Upper lobe of left lung (tissue), 6 donors: Measurements from ENCODE around the gene UBE2L3. TPM values are rescaled to one million over a fixed set of nuclear protein-coding genes. Genes with fewer than 3 reads are reported as not detected.
"Not testable (repeated sequence)": the region's sequence is repeated elsewhere in the genome, so short reads cannot be mapped to it uniquely, and the experiment has no call there.

Experiments
- ATAC-seq, 2 donors: fragments of 200-7000 bp; cut with Tn5 transposase; one replicate each; pipeline ENCODE4 v1.9.1; 2022; ENCODE audit warnings: mild to moderate bottlenecking in 2 of 2, moderate library complexity in 2 of 2; ENCODE audit not compliant: low FRiP score in 2 of 2
- DNase-seq, 2 donors: peaks; one replicate each; pipeline ENCODE4 v3.0.0-alpha.2; 2019 to 2020
- H3K27ac ChIP-seq, 4 donors: fragments of 200-600 bp; sonication (generic); one replicate each; pipeline ENCODE4 v1.5.1; 2016 to 2019
- H3K27me3 ChIP-seq, 4 donors: fragments of 200-600 bp; sonication (generic); one replicate each; pipeline ENCODE4 v1.5.1; 2017 to 2019
- H3K36me3 ChIP-seq, 4 donors: fragments of 200-600 bp; sonication (generic); one replicate each; pipeline ENCODE4 v1.5.1; 2016 to 2019
- H3K4me1 ChIP-seq, 4 donors: fragments of 200-600 bp; sonication (generic); one replicate each; pipeline ENCODE4 v1.5.1; 2018 to 2019
- H3K4me3 ChIP-seq, 4 donors: fragments of 200-600 bp; sonication (generic); one replicate each; pipeline ENCODE4 v1.5.1; 2017 to 2019; ENCODE audit warnings: mild to moderate bottlenecking in 2 of 4, moderate library complexity in 1 of 4
- H3K9me3 ChIP-seq, 4 donors: fragments of 200-600 bp; sonication (generic); one replicate each; pipeline ENCODE4 v1.5.1; 2018 to 2019
- EP300 ChIP-seq, 4 donors: sonication (generic); formaldehyde crosslinking; IDR thresholded peaks; one replicate each; pipeline ENCODE4 v1.5.1; 2017; ENCODE audit warnings: antibody characterized with exemption in 4 of 4, control low read depth in 2 of 4
- POLR2A ChIP-seq, 4 donors: fragments of 450-650 bp; IDR thresholded peaks; one replicate each; pipeline ENCODE4 v1.5.1; 2016 to 2017; ENCODE audit warnings: antibody characterized with exemption in 4 of 4, mild to moderate bottlenecking in 2 of 4
- POLR2AphosphoS5 ChIP-seq, 2 donors: sonication (generic); formaldehyde crosslinking; IDR thresholded peaks; one replicate each; pipeline ENCODE4 v1.5.1; 2017; ENCODE audit warnings: antibody characterized with exemption in 2 of 2
- WGBS, 2 donors: methylation state at CpG; one replicate each; pipeline ENCODE4 v1.1.5; 2017 to 2018; 5-methylcytosine and 5-hydroxymethylcytosine counted together
- total RNA-seq, 6 donors: library from RNA; depleted of rRNA in 4 of 6; stranded (reverse); fragments of >200 nt in 4 of 6; gene quantifications; one replicate each; pipeline versions ENCODE4 v1.1.0 to v1.2.1, GENCODE V29; 2016 to 2021
- TF ChIP-seq, protein P1 (sequence below), 6 experiments: fragments of 450-650 bp in 4 of 6; fragments of 200-600 bp in 2 of 6; sonication (generic) in 2 of 6; IDR thresholded peaks; one replicate each; pipeline ENCODE4 v1.5.1; 2016 to 2019; ENCODE audit warnings: antibody characterized with exemption in 6 of 6
- donor health status: DM: no; HTN: no; CAD: no; lungs with moderate emphysema.
- donor health status: DM: no; HTN: yes; CAD: no; lungs with severe emphysema.

The UBE2L3 gene
- total RNA-seq, 6 donors from 2014 or later, result 24.1 to 45.8 (median 39.2) TPM

DNA sequence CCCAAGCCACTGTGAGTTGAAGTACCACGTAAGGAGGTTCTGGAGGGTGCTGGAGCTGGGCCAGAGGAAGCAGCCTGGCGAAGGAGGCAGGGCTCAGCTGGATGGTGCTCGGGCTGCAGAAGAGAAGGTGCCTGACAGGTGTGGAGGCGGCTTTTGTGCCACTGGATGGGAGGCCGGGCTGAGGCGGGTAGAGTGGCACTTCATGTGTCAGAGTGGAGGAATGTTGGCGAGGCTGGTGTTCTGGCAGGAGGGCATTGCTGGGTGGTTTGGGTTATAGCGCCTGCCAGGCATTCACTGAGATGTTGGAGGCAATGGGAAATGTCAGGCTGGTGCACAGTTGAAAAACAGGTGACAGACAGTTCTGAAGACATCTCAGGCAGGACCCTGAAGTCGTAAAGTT lies 24.2 kb downstream of the UBE2L3 start:
- H3K27ac ChIP-seq, result peak overlapping the region in 1 of 4 donors; percentile 40
- TF ChIP-seq POLR2A (IDR thresholded peaks at IDR 0.05), result no peak
- TF ChIP-seq EP300 (IDR thresholded peaks at IDR 0.05), result no peak
- TF ChIP-seq POLR2AphosphoS5 (IDR thresholded peaks at IDR 0.05), result no peak
- TF ChIP-seq, protein P1, sequence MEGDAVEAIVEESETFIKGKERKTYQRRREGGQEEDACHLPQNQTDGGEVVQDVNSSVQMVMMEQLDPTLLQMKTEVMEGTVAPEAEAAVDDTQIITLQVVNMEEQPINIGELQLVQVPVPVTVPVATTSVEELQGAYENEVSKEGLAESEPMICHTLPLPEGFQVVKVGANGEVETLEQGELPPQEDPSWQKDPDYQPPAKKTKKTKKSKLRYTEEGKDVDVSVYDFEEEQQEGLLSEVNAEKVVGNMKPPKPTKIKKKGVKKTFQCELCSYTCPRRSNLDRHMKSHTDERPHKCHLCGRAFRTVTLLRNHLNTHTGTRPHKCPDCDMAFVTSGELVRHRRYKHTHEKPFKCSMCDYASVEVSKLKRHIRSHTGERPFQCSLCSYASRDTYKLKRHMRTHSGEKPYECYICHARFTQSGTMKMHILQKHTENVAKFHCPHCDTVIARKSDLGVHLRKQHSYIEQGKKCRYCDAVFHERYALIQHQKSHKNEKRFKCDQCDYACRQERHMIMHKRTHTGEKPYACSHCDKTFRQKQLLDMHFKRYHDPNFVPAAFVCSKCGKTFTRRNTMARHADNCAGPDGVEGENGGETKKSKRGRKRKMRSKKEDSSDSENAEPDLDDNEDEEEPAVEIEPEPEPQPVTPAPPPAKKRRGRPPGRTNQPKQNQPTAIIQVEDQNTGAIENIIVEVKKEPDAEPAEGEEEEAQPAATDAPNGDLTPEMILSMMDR (IDR thresholded peaks at IDR 0.05), result no peak
- peaks cover 29 to 60% (median 41%) of the 10 kb centered on the region in 4 donors for H3K4me1 ChIP-seq
- 56 to 62% methylated on average over 9 of the region's 9 CpGs for WGBS, 2 donors
- no peaks in the 10 kb centered on the region for H3K27me3 ChIP-seq
- H3K9me3 ChIP-seq, result no peaks in the 10 kb centered on the region
- H3K4me3 ChIP-seq, result no peak overlapping the region
- ATAC-seq, result peak; percentile 24 to 79
- H3K36me3 ChIP-seq, result peaks cover 13 to 37% (median 30%) of the 10 kb centered on the region in 4 donors
- DNase-seq, result peak in 1 of 2 donors; percentile 73

DNA sequence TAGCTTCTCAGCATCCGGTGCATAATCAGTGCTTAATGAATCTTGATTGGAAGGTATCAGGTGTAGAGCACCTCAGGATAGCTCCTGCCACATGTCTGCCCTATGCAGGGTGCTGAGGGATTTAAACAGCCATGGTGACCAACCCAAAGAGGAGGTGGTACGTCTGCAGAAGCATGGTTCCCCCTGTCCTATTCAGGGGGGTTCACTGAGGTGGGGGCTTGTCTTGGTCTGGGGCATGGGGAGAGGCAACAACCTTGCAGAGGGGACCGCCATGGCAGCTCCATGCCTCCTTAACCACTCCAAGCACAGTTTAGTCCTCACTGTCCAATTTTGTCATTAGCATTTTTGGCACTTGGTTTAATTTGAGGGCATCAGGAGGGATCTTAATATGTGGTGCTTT lies 24.9 kb downstream of the UBE2L3 start:
- WGBS, 2 donors, result 77 to 98% methylated on average over 3 of the region's 3 CpGs
- TF ChIP-seq POLR2A (IDR thresholded peaks at IDR 0.05), result no peak
- no peak for TF ChIP-seq EP300 (IDR thresholded peaks at IDR 0.05)
- TF ChIP-seq, protein P1 (IDR thresholded peaks at IDR 0.05), result no peak
- no peak for TF ChIP-seq POLR2AphosphoS5 (IDR thresholded peaks at IDR 0.05)
- H3K27me3 ChIP-seq, result no peaks in the 10 kb centered on the region
- peaks cover 17 to 43% (median 34%) of the 10 kb centered on the region in 4 donors for H3K36me3 ChIP-seq
- H3K9me3 ChIP-seq, result no peaks in the 10 kb centered on the region
- no peak overlapping the region for H3K27ac ChIP-seq
- no peak for DNase-seq
- H3K4me1 ChIP-seq, result peaks cover 29 to 55% (median 41%) of the 10 kb centered on the region in 4 donors
- no peak overlapping the region for H3K4me3 ChIP-seq
- no peak for ATAC-seq

DNA sequence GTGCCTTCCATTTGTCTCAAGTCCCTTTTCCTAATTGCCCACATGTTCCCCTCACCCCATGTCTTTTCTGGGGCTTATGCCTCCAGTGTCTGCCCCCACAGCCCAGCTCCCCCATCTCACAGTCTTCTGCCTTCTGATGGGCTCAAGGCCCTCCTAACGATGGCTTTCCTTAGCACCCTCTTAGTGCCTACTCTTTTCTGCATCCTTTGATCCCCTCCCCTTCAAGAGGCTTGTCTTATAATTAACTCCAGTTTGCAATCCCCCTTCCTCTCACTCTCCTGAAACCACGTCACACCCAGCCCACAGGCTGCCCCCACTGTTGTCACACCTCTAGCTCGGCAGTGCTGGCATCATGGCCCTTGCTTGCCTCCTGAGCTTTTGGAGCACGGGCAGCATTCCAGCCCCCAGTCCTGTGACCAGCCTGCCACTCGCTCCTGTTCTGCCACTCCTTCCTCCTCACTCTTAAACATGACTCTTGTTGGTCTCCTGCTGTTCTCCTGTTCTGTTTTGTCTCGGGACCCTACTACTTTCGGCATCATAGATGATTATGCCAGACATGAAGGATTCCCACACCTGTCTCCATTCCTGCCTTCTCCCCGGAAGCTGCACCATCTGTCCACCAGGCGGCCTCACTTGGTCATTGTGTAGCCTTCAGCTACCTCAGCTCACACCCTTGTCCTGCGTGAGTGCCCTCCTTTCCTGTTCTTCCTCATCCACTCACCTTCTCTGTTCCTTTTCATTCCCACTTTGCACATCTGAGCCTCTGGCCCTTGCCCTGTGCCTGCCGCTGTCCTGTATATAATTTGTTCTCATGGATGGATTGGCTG lies 26.1 kb downstream of the UBE2L3 start:
- Histone ChIP-seq H3K27ac (no peak overlapping the region), H3K4me1 (peaks cover 25 to 43% (median 30%) of the 10 kb centered on the region in 4 donors), H3K36me3 (peaks cover 17 to 43% (median 34%) of the 10 kb centered on the region in 4 donors), H3K27me3 (no peaks in the 10 kb centered on the region), H3K9me3 (no peaks in the 10 kb centered on the region), H3K4me3 (no peak overlapping the region)
- DNase-seq, result no peak
- ATAC-seq, result no peak
- TF ChIP-seq POLR2A (IDR thresholded peaks at IDR 0.05), result no peak
- TF ChIP-seq EP300 (IDR thresholded peaks at IDR 0.05), result no peak
- no peak for TF ChIP-seq POLR2AphosphoS5 (IDR thresholded peaks at IDR 0.05)
- TF ChIP-seq, protein P1 (IDR thresholded peaks at IDR 0.05), result no peak
- WGBS, 2 donors, result 84 to 86% methylated on average over 11 of the region's 11 CpGs

DNA sequence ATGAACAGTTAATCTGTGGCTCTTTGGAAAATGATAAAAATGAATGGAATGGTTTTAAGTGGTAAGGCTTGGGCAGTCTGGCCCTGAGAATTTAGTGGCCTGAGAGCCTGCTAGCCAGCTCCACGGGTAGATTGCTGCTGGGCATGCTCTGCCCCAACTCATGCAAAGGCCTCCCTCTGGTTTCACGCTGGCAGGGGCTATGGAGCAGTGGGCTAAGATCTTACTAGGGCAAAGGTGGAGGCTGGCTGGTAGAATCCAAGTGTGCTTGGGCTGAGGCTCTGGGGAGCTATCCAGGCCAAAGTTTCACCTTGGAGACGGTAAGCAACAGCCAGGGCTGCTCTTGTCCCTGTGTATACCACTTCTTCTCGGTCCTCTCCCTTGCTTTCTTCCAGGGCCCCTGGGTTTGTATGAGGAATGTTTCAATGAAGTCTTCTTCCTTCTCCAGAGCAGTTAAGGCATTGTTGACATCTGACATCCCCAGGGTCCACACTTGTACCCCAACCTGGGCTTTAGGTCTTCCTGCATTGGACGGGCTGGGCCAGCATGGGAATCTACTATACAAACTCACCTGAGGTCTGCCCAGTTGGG lies 27.4 kb downstream of the UBE2L3 start:
- TF ChIP-seq EP300 (IDR thresholded peaks at IDR 0.05) (no peak), POLR2A (IDR thresholded peaks at IDR 0.05) (no peak), POLR2AphosphoS5 (IDR thresholded peaks at IDR 0.05) (no peak)
- TF ChIP-seq, protein P1 (IDR thresholded peaks at IDR 0.05), result no peak
- peaks cover 17 to 43% (median 34%) of the 10 kb centered on the region in 4 donors for H3K36me3 ChIP-seq
- H3K4me3 ChIP-seq, result no peak overlapping the region
- 65 to 83% methylated on average over 3 to 5 of the region's 5 CpGs for WGBS, 2 donors
- no peak overlapping the region for H3K27ac ChIP-seq
- H3K27me3 ChIP-seq, result no peaks in the 10 kb centered on the region
- DNase-seq, result no peak
- ATAC-seq, result no peak
- no peaks in the 10 kb centered on the region for H3K9me3 ChIP-seq
- peaks cover 18 to 30% (median 21%) of the 10 kb centered on the region in 4 donors for H3K4me1 ChIP-seq

DNA sequence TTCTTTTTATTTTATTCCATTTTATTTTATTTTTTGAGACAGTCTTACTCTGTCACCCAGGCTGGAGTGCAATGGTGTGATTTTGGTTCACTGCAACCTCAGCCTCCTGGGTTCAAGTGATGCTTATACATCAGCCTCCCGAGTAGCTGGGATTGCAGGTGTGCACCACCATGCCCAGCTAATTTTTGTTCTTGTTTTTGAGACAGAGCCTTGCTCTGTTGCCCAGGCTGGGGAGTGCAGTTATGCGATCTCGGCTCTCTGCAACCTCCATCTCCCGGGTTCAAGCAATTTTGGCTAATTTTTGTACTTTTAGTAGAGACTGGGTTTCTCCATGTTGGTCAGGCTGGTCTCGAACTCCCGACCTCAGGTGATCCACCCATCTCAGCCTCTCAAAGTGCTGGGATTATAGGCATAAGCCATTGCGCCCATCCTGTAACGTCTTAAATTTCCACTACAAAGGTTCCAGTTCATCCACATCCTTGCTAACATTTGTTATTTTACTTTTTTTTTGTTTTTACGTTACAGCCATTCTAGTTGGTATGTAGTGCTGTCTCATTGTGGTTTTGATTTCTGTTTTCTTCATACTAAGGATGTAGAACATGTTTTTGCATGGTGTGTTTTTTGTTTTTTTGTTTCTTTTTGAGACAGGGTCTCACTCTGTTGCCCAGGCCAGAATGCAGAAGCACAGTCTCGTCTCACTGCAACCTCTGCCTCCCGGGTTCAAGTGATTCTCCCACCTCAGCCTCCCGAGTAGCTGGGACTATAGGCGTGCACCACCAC lies 29.0 kb downstream of the UBE2L3 start:
- H3K27ac ChIP-seq, DNase-seq, H3K27me3 ChIP-seq, H3K4me3 ChIP-seq, H3K9me3 ChIP-seq, ATAC-seq: not testable (repeated sequence)
- H3K4me1 ChIP-seq, result peaks cover 7 to 17% (median 10%) of the 10 kb centered on the region in 4 donors
- 91 to 95% methylated on average over 13 of the region's 13 CpGs for WGBS, 2 donors
- H3K36me3 ChIP-seq, result peaks cover 17 to 43% (median 34%) of the 10 kb centered on the region in 4 donors
